ENCODE data around the gene THRB.
"Not testable (repeated sequence)": the region's sequence is repeated elsewhere in the genome, so short reads cannot be mapped to it uniquely, and the experiment has no call there.

The THRB gene

GRCh38 chr3:24400015-24400414, 94.6 kb downstream of the THRB start:
- DNase-seq = no peak

- DNase-seq = no peak
These were observed 95.0 kb downstream of the THRB start for GRCh38 chr3:24399614-24400013.

GRCh38 chr3:24398712-24399111, 95.9 kb downstream of the THRB start:
- DNase-seq = not testable (repeated sequence)

GRCh38 chr3:24396338-24396737, 98.3 kb downstream of the THRB start:
- no peak for DNase-seq

GRCh38 chr3:24394754-24395153, 99.9 kb downstream of the THRB start:
- no peak for DNase-seq

GRCh38 chr3:24393316-24393715, 101.3 kb downstream of the THRB start:
- DNase-seq = no peak

- no peak for DNase-seq
These were observed 104.2 kb downstream of the THRB start for GRCh38 chr3:24390169-24391130.

- DNase-seq = no peak
These were observed 105.3 kb downstream of the THRB start for GRCh38 chr3:24389108-24390090.

GRCh38 chr3:24388611-24389010, 106.0 kb downstream of the THRB start:
- DNase-seq = no peak

- no peak for DNase-seq
These were observed 106.5 kb downstream of the THRB start for GRCh38 chr3:24388159-24388558.

GRCh38 chr3:24387493-24387892, 107.2 kb downstream of the THRB start:
- DNase-seq = no peak

- no peak for DNase-seq
These were observed 107.7 kb downstream of the THRB start for GRCh38 chr3:24387000-24387399.

GRCh38 chr3:24386458-24386857, 108.2 kb downstream of the THRB start:
- no peak for DNase-seq

- DNase-seq = no peak
These were observed 109.5 kb downstream of the THRB start for GRCh38 chr3:24385012-24385615.

- DNase-seq = no peak
These were observed 112.0 kb downstream of the THRB start for GRCh38 chr3:24382647-24383046.

GRCh38 chr3:24379936-24380335, 114.7 kb downstream of the THRB start:
- DNase-seq = no peak

GRCh38 chr3:24378313-24378712, 116.3 kb downstream of the THRB start:
- DNase-seq = no peak

GRCh38 chr3:24377218-24377993, 117.2 kb downstream of the THRB start:
- no peak for DNase-seq

GRCh38 chr3:24375947-24376384, 118.7 kb downstream of the THRB start:
- DNase-seq = no peak

- no peak for DNase-seq
These were observed 119.8 kb downstream of the THRB start for GRCh38 chr3:24374801-24375200.

- no peak for DNase-seq
These were observed 121.3 kb downstream of the THRB start for GRCh38 chr3:24373198-24373959.

Measured in NCI-H524 treated with DMSO at 0.1 percent for 48 hours (cell line).